Activated naive CD8-positive, alpha-beta T cell treated with anti-CD3 and anti-CD28 coated beads, Interleukin-2, amount 50 U/mL, for 24 hours (primary cell): Measurements from ENCODE around the gene PRRC2C.
"Not testable (repeated sequence)": the region's sequence is repeated elsewhere in the genome, so short reads cannot be mapped to it uniquely, and the experiment has no call there.

Experiments
- ATAC-seq: fragments of 150-1000 bp; cut with Tn5 transposase; one replicate; pipeline ENCODE4 v1.10.0; 2021
- DNase-seq: peaks from one replicate; pipeline ENCODE4 v3.0.0; 2021
- H3K27ac Mint-ChIP-seq: one replicate; pipeline ENCODE4 v1.8.0; 2021; ENCODE audit warnings: mild to moderate bottlenecking, mixed read lengths
- H3K27me3 Mint-ChIP-seq: one replicate; pipeline ENCODE4 v1.8.0; 2021; ENCODE audit warnings: mixed read lengths
- H3K36me3 Mint-ChIP-seq: one replicate; pipeline ENCODE4 v1.8.0; 2021; ENCODE audit warnings: low read depth, mixed read lengths
- H3K4me1 Mint-ChIP-seq: one replicate; pipeline ENCODE4 v1.8.0; 2021; ENCODE audit warnings: mixed read lengths
- H3K4me3 Mint-ChIP-seq: one replicate; pipeline ENCODE4 v1.8.0; 2021; ENCODE audit warnings: mild to moderate bottlenecking, moderate library complexity, mixed read lengths
- H3K9me3 Mint-ChIP-seq: one replicate; pipeline ENCODE4 v1.8.0; 2021; ENCODE audit warnings: mixed read lengths

The PRRC2C gene

GRCh38 chr1:171485375-171486047 lies at the start of gene PRRC2C:
TSS of gene PRRC2C (plus strand) at chr1:171485530. CDS start at chr1:171512089, 26,559 bp downstream.
- ATAC-seq (peak; percentile 93), DNase-seq (peak; percentile 90)
- Mint-ChIP-seq H3K4me3 (peak within 1 kb of the TSS; percentile 96), H3K4me1 (peaks cover 47% of the 10 kb centered on the region), H3K9me3 (no peaks in the 10 kb centered on the region), H3K27me3 (no peaks in the 10 kb centered on the region), H3K27ac (peak within 1 kb of the TSS; percentile 98), H3K36me3 (peaks cover 32% of the 10 kb centered on the region)

GRCh38 chr1:171438441-171438840 lies 46.9 kb upstream of the PRRC2C start:
- no peak overlapping the region for H3K27ac Mint-ChIP-seq
- no peaks in the 10 kb centered on the region for H3K9me3 Mint-ChIP-seq
- DNase-seq, result no peak
- H3K27me3 Mint-ChIP-seq, result no peaks in the 10 kb centered on the region
- no peak overlapping the region for H3K4me3 Mint-ChIP-seq
- no peaks in the 10 kb centered on the region for H3K36me3 Mint-ChIP-seq
- peaks cover 17% of the 10 kb centered on the region for H3K4me1 Mint-ChIP-seq
- no peak for ATAC-seq

- H3K36me3 Mint-ChIP-seq, H3K27me3 Mint-ChIP-seq, H3K4me3 Mint-ChIP-seq, H3K4me1 Mint-ChIP-seq, DNase-seq, H3K9me3 Mint-ChIP-seq, ATAC-seq, H3K27ac Mint-ChIP-seq: not testable (repeated sequence)
Measured at GRCh38 chr1:171440201-171440600, 45.1 kb upstream of the PRRC2C start.

- ATAC-seq, H3K4me3 Mint-ChIP-seq, H3K27ac Mint-ChIP-seq, DNase-seq, H3K9me3 Mint-ChIP-seq, H3K36me3 Mint-ChIP-seq, H3K4me1 Mint-ChIP-seq, H3K27me3 Mint-ChIP-seq: not testable (repeated sequence)
Measured at GRCh38 chr1:171441278-171441895, 43.9 kb upstream of the PRRC2C start.

GRCh38 chr1:171446386-171446785 lies 38.9 kb upstream of the PRRC2C start:
- H3K9me3 Mint-ChIP-seq, result no peaks in the 10 kb centered on the region
- H3K36me3 Mint-ChIP-seq, result no peaks in the 10 kb centered on the region
- DNase-seq (no peak), ATAC-seq (no peak)
- no peak overlapping the region for H3K4me3 Mint-ChIP-seq
- H3K27me3 Mint-ChIP-seq, result no peaks in the 10 kb centered on the region
- no peak overlapping the region for H3K27ac Mint-ChIP-seq
- H3K4me1 Mint-ChIP-seq, result no peaks in the 10 kb centered on the region

- no peaks in the 10 kb centered on the region for H3K4me1 Mint-ChIP-seq
- ATAC-seq, result no peak
Measured at GRCh38 chr1:171455967-171456366, 29.4 kb upstream of the PRRC2C start.

GRCh38 chr1:171457412-171457811 lies 27.9 kb upstream of the PRRC2C start:
- no peak for DNase-seq
- H3K9me3 Mint-ChIP-seq, result peaks cover 4% of the 10 kb centered on the region
- H3K27ac Mint-ChIP-seq, result no peak overlapping the region
- H3K4me3 Mint-ChIP-seq, result no peak overlapping the region
- peaks cover 4% of the 10 kb centered on the region for H3K27me3 Mint-ChIP-seq
- H3K4me1 Mint-ChIP-seq, result no peaks in the 10 kb centered on the region
- no peaks in the 10 kb centered on the region for H3K36me3 Mint-ChIP-seq
- ATAC-seq, result no peak

More at GRCh38 chr1:171455967-171456366, 29.4 kb upstream of the PRRC2C start:
- Mint-ChIP-seq H3K4me3 (no peak overlapping the region), H3K27me3 (peaks cover 9% of the 10 kb centered on the region), H3K27ac (no peak overlapping the region), H3K9me3 (peaks cover 5% of the 10 kb centered on the region), H3K36me3 (no peaks in the 10 kb centered on the region)
- no peak for DNase-seq

- ATAC-seq (no peak), DNase-seq (no peak)
- no peak overlapping the region for H3K4me3 Mint-ChIP-seq
- H3K9me3 Mint-ChIP-seq, result no peaks in the 10 kb centered on the region
- H3K27ac Mint-ChIP-seq, result no peak overlapping the region
- H3K4me1 Mint-ChIP-seq, result no peaks in the 10 kb centered on the region
- no peaks in the 10 kb centered on the region for H3K36me3 Mint-ChIP-seq
- peaks cover under 1% of the 10 kb centered on the region for H3K27me3 Mint-ChIP-seq
Measured at GRCh38 chr1:171460018-171460620, 25.2 kb upstream of the PRRC2C start.

GRCh38 chr1:171467626-171468025 lies 17.7 kb upstream of the PRRC2C start:
- no peaks in the 10 kb centered on the region for H3K27me3 Mint-ChIP-seq
- no peak overlapping the region for H3K4me3 Mint-ChIP-seq
- H3K9me3 Mint-ChIP-seq, result no peaks in the 10 kb centered on the region
- DNase-seq (no peak), ATAC-seq (no peak)
- no peaks in the 10 kb centered on the region for H3K4me1 Mint-ChIP-seq
- no peaks in the 10 kb centered on the region for H3K36me3 Mint-ChIP-seq
- H3K27ac Mint-ChIP-seq, result no peak overlapping the region

GRCh38 chr1:171468120-171468750 lies 17.1 kb upstream of the PRRC2C start:
- Mint-ChIP-seq H3K4me1 (no peaks in the 10 kb centered on the region), H3K4me3 (no peak overlapping the region), H3K27ac (no peak overlapping the region), H3K9me3 (no peaks in the 10 kb centered on the region), H3K36me3 (no peaks in the 10 kb centered on the region), H3K27me3 (no peaks in the 10 kb centered on the region)
- DNase-seq (no peak), ATAC-seq (peak; percentile 63)

GRCh38 chr1:171470726-171471125 lies 14.6 kb upstream of the PRRC2C start:
- ATAC-seq (no peak), DNase-seq (no peak)
- Mint-ChIP-seq H3K27ac (no peak overlapping the region), H3K36me3 (no peaks in the 10 kb centered on the region), H3K4me3 (no peak overlapping the region), H3K27me3 (no peaks in the 10 kb centered on the region), H3K4me1 (no peaks in the 10 kb centered on the region), H3K9me3 (no peaks in the 10 kb centered on the region)

- Mint-ChIP-seq H3K27ac (no peak overlapping the region), H3K4me1 (no peaks in the 10 kb centered on the region), H3K36me3 (no peaks in the 10 kb centered on the region), H3K4me3 (no peak overlapping the region), H3K27me3 (no peaks in the 10 kb centered on the region), H3K9me3 (no peaks in the 10 kb centered on the region)
- ATAC-seq (no peak), DNase-seq (no peak)
Measured at GRCh38 chr1:171472183-171472647, 13.1 kb upstream of the PRRC2C start.

- Mint-ChIP-seq H3K36me3 (no peaks in the 10 kb centered on the region), H3K4me1 (no peaks in the 10 kb centered on the region), H3K9me3 (no peaks in the 10 kb centered on the region), H3K4me3 (no peak overlapping the region), H3K27me3 (no peaks in the 10 kb centered on the region), H3K27ac (no peak overlapping the region)
- DNase-seq (no peak), ATAC-seq (no peak)
Measured at GRCh38 chr1:171476829-171477228, 8.5 kb upstream of the PRRC2C start.

GRCh38 chr1:171477804-171478203 lies 7.5 kb upstream of the PRRC2C start:
- H3K4me3 Mint-ChIP-seq, result no peak overlapping the region
- no peaks in the 10 kb centered on the region for H3K36me3 Mint-ChIP-seq
- DNase-seq (no peak), ATAC-seq (no peak)
- no peaks in the 10 kb centered on the region for H3K9me3 Mint-ChIP-seq
- H3K27me3 Mint-ChIP-seq, result no peaks in the 10 kb centered on the region
- H3K27ac Mint-ChIP-seq, result no peak overlapping the region
- H3K4me1 Mint-ChIP-seq, result no peaks in the 10 kb centered on the region

- H3K9me3 Mint-ChIP-seq, result no peaks in the 10 kb centered on the region
- peaks cover 8% of the 10 kb centered on the region for H3K4me1 Mint-ChIP-seq
- no peak overlapping the region for H3K27ac Mint-ChIP-seq
- ATAC-seq (no peak), DNase-seq (no peak)
- no peak overlapping the region for H3K4me3 Mint-ChIP-seq
- no peaks in the 10 kb centered on the region for H3K36me3 Mint-ChIP-seq
- H3K27me3 Mint-ChIP-seq, result no peaks in the 10 kb centered on the region
Measured at GRCh38 chr1:171480035-171480434, 5.3 kb upstream of the PRRC2C start.
